ENCODE measurements around the gene PACS2. TPM values are rescaled to one million over a fixed set of nuclear protein-coding genes. Genes with fewer than 3 reads are reported as not detected.

PACS2 gene
- total RNA-seq, 2 donors from 2014 or later, result 55.0 to 59.7 TPM

DNA sequence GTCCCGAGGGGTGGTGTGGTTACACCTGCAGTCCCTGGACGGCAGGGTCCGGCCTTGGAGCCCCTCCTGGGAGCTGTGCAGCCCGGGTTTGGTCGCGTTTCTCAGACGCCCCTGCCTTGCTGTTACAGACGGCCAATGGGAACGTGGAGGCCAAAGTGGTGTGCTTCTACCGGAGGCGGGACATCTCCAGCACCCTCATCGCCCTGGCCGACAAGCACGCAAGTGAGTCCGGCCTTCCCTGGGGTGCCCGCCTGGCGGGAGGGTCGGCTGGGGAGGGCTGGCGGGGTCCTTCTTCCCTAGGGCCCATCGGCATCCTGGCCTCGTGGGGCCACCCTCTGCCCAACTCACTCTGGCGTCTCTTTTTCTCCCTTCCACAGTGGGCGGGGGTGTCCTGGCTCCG, 130.7 kb downstream of the PACS2 start:
- Histone ChIP-seq H3K9me3 (no peaks in the 10 kb centered on the region), H3K27ac (no peak overlapping the region), H3K36me3 (peaks cover 19% of the 10 kb centered on the region), H3K27me3 (no peaks in the 10 kb centered on the region), H3K4me3 (no peak overlapping the region), H3K4me1 (peaks cover 0 to 33% of the 10 kb centered on the region in 2 donors)
- TF ChIP-seq, protein P1, sequence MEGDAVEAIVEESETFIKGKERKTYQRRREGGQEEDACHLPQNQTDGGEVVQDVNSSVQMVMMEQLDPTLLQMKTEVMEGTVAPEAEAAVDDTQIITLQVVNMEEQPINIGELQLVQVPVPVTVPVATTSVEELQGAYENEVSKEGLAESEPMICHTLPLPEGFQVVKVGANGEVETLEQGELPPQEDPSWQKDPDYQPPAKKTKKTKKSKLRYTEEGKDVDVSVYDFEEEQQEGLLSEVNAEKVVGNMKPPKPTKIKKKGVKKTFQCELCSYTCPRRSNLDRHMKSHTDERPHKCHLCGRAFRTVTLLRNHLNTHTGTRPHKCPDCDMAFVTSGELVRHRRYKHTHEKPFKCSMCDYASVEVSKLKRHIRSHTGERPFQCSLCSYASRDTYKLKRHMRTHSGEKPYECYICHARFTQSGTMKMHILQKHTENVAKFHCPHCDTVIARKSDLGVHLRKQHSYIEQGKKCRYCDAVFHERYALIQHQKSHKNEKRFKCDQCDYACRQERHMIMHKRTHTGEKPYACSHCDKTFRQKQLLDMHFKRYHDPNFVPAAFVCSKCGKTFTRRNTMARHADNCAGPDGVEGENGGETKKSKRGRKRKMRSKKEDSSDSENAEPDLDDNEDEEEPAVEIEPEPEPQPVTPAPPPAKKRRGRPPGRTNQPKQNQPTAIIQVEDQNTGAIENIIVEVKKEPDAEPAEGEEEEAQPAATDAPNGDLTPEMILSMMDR (IDR thresholded peaks at IDR 0.05), result no peak
- no peak for DNase-seq (ENCODE audit: low spot score)

DNA sequence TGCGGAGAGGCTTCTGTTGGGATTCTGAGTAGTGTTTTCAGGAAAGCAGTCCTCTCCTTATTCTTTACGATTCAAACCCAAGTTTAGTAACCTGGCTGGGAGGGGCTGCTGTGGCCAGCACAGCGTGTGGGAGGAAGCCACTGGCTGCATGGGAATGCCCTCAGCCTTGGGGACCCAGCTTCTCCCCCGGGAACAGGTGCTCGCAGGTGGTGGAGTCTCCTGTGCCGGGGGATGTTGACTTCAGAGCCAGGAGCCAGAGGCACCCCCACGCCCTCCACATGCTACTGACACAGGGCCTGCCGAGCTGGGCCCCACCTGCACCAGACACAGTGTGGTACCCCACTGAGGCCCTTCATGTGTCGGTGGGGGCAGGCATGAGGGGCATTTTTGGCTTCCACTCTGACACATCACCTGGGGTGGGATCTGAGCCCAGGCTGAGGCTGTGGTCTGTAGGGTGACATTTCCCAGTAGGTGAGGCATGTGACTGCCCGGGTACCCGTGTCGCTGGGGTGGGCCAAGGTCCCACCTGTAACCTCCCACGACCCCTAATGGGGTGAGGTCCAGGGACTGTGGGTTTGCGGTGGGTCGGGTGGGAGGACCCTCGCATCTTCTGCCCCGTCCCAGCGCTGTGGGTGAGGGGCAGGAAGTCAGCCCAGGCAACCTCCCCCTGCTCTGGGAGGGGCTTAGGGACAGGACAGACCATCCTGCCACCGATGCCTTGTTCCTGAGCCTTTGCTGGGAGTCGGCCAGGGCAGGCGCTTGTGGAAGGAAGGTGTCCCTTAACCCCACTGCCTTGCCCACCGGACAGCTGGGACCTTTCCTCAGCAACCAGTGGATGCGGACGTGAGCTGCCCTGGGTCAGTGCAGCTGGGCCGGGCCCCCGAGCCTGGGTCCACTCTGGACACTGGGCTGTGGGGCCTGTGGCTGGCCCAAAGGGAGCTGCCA, 131.6 kb downstream of the PACS2 start:
- Histone ChIP-seq H3K27ac (no peak overlapping the region), H3K4me1 (peaks cover 0 to 33% of the 10 kb centered on the region in 2 donors), H3K9me3 (no peaks in the 10 kb centered on the region), H3K36me3 (peaks cover 27% of the 10 kb centered on the region), H3K27me3 (no peaks in the 10 kb centered on the region), H3K4me3 (no peak overlapping the region)
- TF ChIP-seq, protein P1 (IDR thresholded peaks at IDR 0.05), result no peak
- DNase-seq (ENCODE audit: low spot score), result no peak

GRCh38 chr14:105446971-105447370, 132.4 kb downstream of the PACS2 start:
- no peaks in the 10 kb centered on the region for H3K9me3 ChIP-seq
- no peak overlapping the region for H3K4me3 ChIP-seq
- H3K36me3 ChIP-seq, result peaks cover 28% of the 10 kb centered on the region
- no peaks in the 10 kb centered on the region for H3K27me3 ChIP-seq
- peaks cover 0 to 33% of the 10 kb centered on the region in 2 donors for H3K4me1 ChIP-seq
- TF ChIP-seq, protein P1 (IDR thresholded peaks at IDR 0.05), result no peak
- H3K27ac ChIP-seq, result no peak overlapping the region
- no peak for DNase-seq (ENCODE audit: low spot score)

Other genes starting within 250 kb of the PACS2 start
- 1 to 10 TPM in 1 of 2 donors, under 1 TPM in 1; 0.67 to 1.2 TPM for gene GPR132, start 249.3 kb upstream of the PACS2 start, total RNA-seq
- 10 to 100 TPM; 14.5 to 17.3 TPM for gene JAG2, start 146.0 kb upstream of the PACS2 start, total RNA-seq
- gene NUDT14, start 133.4 kb upstream of the PACS2 start, total RNA-seq, result 10 to 100 TPM; 17.1 to 18.9 TPM
- 10 to 100 TPM; 26.9 to 34.9 TPM for gene BTBD6, start 66.2 kb upstream of the PACS2 start, total RNA-seq
- 10 to 100 TPM; 16.2 to 17.2 TPM for gene BRF1, start 13.7 kb upstream of the PACS2 start, total RNA-seq
- under 1 TPM in 1 of 2 donors, not detected in 1; 0.16 TPM for gene TEX22, start 83.8 kb downstream of the PACS2 start, total RNA-seq
- 10 to 100 TPM; 51.9 to 61.7 TPM for gene MTA1, start 105.1 kb downstream of the PACS2 start, total RNA-seq
- 1,000 to 10,000 TPM in 1 of 2 donors, 100 to 1,000 TPM in 1; 831 to 1,272 TPM for gene CRIP2, start 160.1 kb downstream of the PACS2 start, total RNA-seq
- gene CRIP1, start 172.1 kb downstream of the PACS2 start, total RNA-seq, result 10 to 100 TPM; 42.9 to 79.2 TPM
- 1 to 10 TPM; 3.5 to 3.9 TPM for gene TEDC1, start 176.5 kb downstream of the PACS2 start, total RNA-seq
- gene TMEM121, start 211.8 kb downstream of the PACS2 start, total RNA-seq, result 1 to 10 TPM; 3.4 to 5.8 TPM